ENCODE data around the gene DNAH14.

Gene DNAH14

GRCh38 chr1:225427235-225428067 is 498.0 kb downstream of the DNAH14 start, which contains the start of gene LBR:
TSS of gene LBR (minus strand) at chr1:225428038. CDS start at chr1:225424075, 3,963 bp downstream.
- peak; percentile 47 for DNase-seq (ENCODE audit: low spot score)

DNA sequence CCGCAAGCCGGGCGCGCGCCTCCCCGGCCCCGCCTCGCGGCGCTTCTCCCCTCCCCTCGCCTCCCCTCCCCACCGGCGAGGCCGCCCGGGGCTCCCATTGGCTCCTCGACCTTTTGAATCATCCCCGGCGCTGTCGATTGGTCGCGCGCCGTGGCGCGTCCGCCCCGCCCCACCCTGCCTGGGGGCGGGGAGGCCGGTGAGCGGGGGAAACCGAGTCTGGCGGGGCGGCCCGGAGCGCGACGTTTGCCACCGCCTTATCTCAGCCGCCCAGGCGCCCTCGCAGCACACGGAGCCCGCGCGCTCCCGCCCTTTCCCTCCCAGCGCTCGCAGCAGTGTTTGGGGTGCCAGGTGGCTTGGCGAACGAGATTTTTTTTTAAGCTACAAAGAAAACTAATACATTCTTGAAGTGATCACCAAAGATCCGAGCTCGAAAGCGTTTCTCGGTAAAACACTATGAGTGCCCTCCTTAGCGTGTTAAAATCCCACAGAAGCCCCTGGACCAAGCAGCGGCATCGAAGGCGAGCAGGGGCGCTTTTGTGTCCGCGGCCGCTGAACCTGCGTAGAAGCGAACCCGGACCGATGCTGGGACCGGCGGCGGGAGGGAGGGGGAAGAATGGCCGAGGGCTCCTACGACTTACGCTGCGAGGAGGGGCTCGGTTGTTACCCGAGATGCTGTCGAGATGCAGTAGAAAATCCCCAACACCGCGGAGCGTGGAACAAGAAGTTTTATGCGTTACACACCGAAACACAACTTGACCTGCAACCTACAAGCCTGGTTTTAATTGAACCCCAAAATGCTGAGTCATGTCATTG is 498.8 kb downstream of the DNAH14 start:
- DNase-seq (ENCODE audit: low spot score) = peak; percentile 91

DNA sequence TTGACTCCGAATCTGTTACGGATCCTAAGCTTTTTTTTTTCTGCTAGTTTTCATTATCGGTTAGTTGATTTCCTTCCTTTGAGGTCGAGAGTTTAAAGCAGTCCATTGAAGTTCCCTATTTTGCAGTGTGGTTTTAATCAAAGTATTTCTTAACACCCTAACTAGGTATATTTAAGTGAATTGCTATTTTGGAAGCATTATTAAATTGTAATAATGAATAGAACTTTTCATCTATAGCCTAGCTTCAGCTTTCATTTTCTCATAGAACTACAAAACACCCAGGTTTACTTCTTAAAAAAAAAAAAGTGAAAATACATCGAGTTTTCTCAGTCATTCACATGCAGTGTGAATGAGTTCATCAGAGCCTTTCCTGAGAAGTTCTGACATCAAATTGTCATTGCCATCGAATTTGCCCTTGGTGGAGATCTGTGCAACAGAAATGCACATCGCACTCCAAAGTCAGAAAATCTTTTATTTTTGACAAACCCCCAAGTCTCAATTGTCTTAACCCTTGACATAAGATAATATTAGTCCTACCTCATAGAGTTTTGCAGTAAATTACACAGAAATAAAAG is 499.5 kb downstream of the DNAH14 start:
- DNase-seq (ENCODE audit: low spot score) = no peak

- DNase-seq (ENCODE audit: low spot score) = no peak
Measured at GRCh38 chr1:225430301-225430700, 500.8 kb downstream of the DNAH14 start.

- no peak for DNase-seq (ENCODE audit: low spot score)
Measured at GRCh38 chr1:225431081-225431863, 501.8 kb downstream of the DNAH14 start.

DNA sequence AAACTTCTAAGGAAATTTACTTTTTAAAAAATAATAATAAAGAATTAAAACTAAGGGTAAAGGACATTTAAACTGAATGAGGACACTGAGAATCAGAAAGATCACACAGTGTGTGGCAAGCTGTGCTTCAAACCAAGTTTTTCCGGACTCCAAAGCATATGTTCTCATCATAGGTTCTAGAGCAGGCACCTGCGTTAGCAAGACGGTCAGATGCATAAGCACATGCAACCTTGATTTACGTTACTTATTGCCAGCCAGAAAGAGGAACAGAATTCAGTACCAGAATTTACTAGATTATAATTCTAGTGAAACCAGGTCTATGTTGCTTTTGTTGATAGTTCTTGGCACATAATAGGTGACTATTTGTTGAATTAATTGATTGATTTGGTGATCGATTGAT is 504.6 kb downstream of the DNAH14 start:
- no peak for DNase-seq (ENCODE audit: low spot score)

GRCh38 chr1:225435076-225435475 is 505.6 kb downstream of the DNAH14 start:
- no peak for DNase-seq (ENCODE audit: low spot score)

DNA sequence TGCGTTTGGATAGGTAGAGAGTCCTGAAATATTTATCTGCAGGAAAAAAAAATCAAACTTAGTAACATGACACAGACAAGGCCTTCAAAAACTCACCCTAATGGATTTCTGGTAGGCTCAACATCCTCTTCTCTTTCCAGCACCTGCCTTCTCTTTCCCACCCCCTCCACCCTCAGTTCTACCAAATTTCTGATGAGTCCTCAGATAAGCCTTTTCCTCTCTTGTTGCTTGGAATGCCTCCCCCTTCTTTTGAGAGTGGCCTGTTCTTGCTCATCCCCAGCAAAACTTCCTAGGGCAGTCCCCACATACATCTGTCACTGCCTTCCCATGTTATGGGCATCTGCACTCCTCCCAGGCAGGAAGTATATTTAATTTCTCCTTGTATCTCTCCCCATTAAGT is 506.0 kb downstream of the DNAH14 start:
- peak; percentile 35 for DNase-seq (ENCODE audit: low spot score)

- DNase-seq (ENCODE audit: low spot score) = no peak
Measured at GRCh38 chr1:225435957-225436392, 506.5 kb downstream of the DNAH14 start.

DNA sequence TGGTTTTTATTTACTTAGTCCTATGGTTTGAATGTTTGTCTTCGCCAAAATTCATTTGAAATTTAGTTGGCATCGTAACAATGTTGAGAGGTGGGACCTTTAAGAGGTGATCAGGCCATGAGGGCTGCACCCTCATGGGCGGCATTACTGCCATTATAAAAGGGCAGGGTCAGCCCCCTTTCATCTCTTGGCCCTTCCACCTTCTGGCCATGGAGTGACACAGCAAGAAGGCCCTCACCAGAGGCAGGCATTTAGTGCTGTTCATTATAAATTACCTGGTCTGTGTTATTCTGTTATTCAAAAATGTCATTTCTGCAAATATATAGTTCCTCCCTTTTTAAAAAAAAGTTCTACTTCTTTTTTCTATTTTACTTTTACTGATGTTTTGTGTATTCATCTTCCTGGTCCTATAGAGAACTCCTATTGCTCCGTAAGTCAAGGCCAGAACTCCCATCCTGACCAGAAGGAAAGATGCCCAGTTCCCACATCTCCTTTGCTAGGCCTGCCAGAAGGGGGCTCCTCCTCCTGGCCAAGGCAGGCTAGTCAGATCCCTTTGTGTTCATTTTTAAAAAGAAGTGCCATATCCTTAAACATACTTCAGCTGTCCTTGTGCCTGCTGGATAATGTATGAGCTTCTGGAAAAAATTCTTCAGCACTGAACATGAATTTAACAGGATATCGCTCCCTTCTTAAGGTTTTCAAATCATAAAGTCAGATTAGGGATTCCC is 508.4 kb downstream of the DNAH14 start:
- no peak for DNase-seq (ENCODE audit: low spot score)

DNA sequence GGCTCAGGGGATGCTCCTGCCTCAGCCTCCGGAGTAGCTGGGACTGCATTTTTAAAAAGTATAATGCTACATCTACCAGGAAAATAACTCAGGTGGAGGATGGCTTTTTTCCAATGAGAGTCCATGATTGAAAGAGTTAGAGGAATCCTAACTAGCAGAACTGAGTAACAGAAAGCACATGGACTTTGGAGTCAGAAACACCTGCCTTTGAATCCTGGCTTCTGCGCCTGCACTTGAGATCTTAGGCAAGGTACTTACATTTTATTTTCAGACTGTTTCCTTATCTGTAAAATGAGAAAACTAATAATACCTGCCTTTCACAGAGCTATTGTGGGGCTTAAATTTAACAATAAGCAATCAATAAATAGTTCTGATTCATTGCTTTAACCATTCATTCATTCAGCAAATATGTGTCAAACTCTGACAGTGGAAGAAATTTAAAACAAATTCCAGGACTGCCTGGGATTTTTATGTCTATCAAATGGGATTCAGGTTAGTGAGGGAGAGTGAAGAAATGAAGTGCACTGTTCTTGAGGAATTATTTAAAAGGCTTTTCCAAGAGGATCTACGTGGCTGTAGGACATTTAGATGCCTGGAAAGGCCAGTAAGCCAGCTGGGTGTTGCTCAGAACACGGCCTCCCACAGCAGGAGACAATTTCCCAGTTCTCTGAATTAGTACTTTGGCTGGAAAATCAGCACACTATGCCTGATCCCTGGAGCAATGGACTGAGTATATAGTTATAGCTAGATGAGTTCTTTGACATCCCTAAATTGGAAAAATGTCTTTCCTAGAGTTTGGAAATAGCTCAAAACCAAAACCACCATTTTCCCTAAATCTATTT is 511.1 kb downstream of the DNAH14 start:
- DNase-seq (ENCODE audit: low spot score) = no peak

DNA sequence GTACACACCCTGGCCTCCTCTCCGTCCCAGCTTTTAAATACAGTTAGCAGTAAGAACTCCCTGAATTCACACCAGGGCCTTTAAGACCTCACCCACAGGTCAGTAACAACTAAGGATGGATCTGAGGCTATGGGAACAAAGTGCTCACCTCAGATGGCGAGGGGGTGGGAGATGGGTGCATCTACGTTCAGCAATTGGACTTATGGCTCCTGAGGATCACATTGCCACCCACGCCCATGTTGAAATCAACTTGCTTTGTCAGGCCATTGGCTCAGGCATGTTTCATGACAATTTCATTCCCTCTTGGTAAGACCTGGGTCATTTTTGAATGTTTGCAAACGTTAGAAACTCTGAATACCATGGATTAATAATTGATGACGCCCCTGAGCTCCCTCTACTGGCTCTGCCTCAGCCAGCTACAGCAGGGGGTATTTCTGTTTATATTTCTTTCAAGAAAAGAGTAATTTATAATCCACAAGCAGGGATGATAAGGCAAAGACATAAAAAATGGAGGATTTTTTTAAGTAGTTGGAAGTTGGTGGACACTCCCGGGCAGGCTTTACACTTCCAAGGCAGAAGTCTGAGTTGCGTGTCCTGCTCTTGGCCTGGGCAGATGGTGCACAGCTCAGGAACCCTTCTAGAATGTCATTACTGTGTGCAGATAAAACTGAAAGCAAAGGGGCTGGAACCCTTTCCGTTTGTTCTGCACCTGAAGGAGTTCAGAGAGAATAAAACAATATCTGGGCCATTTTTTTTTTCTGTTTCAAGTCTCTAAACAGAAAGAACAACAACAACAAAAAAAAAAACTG is 512.0 kb downstream of the DNAH14 start:
- DNase-seq (ENCODE audit: low spot score) = no peak

- DNase-seq (ENCODE audit: low spot score) = no peak
Measured at GRCh38 chr1:225442123-225442505, 512.6 kb downstream of the DNAH14 start.

DNA sequence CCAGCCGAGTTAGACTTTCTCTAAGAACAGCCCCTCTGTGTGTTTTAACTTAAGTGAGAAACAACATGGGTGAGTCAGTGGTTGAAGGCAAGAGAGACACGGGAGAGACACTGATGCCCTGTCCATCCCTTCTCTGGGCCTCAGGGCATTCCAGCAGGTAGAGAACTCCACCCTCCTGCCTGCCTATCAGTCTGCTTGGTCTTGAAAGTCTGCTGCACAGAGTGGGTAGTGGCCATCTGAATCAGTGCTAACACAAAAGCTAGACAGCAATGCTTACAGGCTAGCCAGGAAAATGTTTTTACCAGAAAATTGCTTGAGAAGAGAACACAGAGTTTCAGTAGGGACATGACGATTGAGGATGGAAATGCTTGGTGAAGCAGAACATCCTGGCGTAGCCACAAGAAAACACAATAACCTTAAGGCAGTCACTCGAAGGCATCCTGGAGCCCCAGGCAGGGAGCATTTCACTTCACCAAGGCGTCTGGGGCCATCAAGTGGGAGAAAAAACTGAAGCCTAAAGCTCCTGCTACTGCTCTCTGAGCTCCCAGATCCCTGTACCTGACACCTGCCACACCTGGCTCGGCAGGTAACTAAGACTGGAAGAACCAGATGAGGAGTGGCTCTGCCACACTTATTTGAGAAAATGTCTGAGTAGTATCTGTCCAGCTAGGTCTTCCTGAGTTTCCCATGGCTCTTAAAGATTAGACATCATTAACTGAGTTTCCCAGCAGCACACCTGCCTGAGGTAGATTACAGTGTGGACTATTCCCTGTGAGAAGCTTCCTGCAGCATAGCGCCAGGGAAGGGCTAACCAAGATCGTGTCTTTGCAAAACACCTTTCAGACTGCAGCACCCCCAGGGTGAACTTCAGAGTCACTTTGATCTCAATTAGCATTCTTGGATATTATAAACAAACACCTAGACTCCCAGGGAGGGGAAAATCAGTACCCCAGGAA is 516.4 kb downstream of the DNAH14 start:
- DNase-seq (ENCODE audit: low spot score) = no peak

GRCh38 chr1:225446595-225446960 is 517.1 kb downstream of the DNAH14 start:
- no peak for DNase-seq (ENCODE audit: low spot score)

DNA sequence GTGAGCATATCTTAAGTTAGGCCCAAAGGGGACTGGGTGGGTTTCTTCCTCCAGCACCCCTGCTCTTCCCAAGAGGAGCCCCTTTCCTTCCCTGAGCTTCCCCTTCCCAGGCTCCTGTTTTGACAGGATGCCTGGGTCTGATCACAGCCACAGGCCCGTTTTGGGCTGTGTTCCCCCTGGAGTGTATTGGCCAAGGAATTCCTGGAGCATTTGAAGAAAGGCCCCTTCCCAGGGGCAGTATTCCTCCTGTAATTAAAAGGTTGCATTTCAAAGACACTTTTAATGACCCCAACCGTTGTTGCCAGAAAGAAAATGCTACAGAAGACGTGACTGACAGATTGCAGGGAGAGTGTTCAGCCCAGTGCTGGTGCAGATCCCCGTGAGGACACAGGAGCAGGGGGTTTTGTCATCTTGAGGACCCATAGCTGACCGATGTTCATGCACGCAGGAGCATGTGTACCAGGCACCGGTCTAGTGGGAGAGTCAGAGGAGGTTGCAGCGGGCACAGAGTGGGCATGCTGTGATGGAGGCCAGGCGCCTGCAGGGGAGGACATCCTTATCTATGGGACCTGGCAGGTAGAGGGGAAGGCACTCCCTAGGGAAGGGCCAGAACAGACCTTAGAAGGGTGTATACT is 517.6 kb downstream of the DNAH14 start:
- DNase-seq (ENCODE audit: low spot score) = no peak

- DNase-seq (ENCODE audit: low spot score) = no peak
Measured at GRCh38 chr1:225447650-225448089, 518.2 kb downstream of the DNAH14 start.

Data from SK-N-DZ (cell line).